Body of pancreas (tissue), 4 donors: ENCODE measurements around the gene SLC25A30.

Experiments used
- CTCF ChIP-seq, 7 experiments: fragments of 450-650 bp in 4 of 7; fragments of 200-600 bp in 3 of 7; sonication (generic) in 3 of 7; IDR thresholded peaks; one replicate each; pipeline ENCODE4 v1.5.1; 2016 to 2019; ENCODE audit warnings: antibody characterized with exemption in 7 of 7
- POLR2A ChIP-seq, 3 donors: fragments of 450-650 bp; IDR thresholded peaks; one replicate each; pipeline ENCODE4 v1.6.1; 2016; ENCODE audit warnings: antibody characterized with exemption in 3 of 3, mild to moderate bottlenecking in 2 of 3

GRCh38 chr13:45361596-45362206 is 56.5 kb downstream of the SLC25A30 start:
- TF ChIP-seq POLR2A (IDR thresholded peaks at IDR 0.05) (no peak), CTCF (IDR thresholded peaks at IDR 0.05) (no peak)
